ENCODE results near the gene ACCS. TPM values are rescaled to one million over a fixed set of nuclear protein-coding genes. Genes with fewer than 3 reads are reported as not detected.

The ACCS gene
- total RNA-seq, 4 donors from 2014 or later, result 7.7 to 21.7 (median 12.1) TPM

- 91 to 93% methylated on average over 10 of the region's 10 CpGs for WGBS, 2 donors
- H3K4me3 ChIP-seq (ENCODE audit: low read depth, poor library complexity, severe bottlenecking), result no peak overlapping the region
- intact Hi-C loops (cut with DNase I; ENCODE audit: low total_unique reads), result no loop called here
- DNase-seq (ENCODE audit: low spot score in 2 of 2), result no peak
- TF ChIP-seq CTCF (IDR thresholded peaks at IDR 0.05) (no peak), POLR2A (IDR thresholded peaks at IDR 0.05) (no peak)
These were observed 17.4 kb downstream of the ACCS start for GRCh38 chr11:44083433-44083832.

GRCh38 chr11:44083906-44084305 lies 17.8 kb downstream of the ACCS start:
- TF ChIP-seq CTCF (IDR thresholded peaks at IDR 0.05), result no peak
- TF ChIP-seq POLR2A (IDR thresholded peaks at IDR 0.05), result no peak
- intact Hi-C loops (cut with DNase I; ENCODE audit: low total_unique reads), result no loop called here
- H3K4me3 ChIP-seq (ENCODE audit: low read depth, poor library complexity, severe bottlenecking), result no peak overlapping the region
- WGBS, 2 donors, result 85 to 89% methylated on average over 5 of the region's 5 CpGs
- no peak for DNase-seq (ENCODE audit: low spot score in 2 of 2)

GRCh38 chr11:44085330-44085729 lies 19.3 kb downstream of the ACCS start:
- TF ChIP-seq POLR2A (IDR thresholded peaks at IDR 0.05), result no peak
- no peak for TF ChIP-seq CTCF (IDR thresholded peaks at IDR 0.05)
- 93 to 96% methylated on average over 1 of the region's 1 CpG for WGBS, 2 donors
- H3K4me3 ChIP-seq (ENCODE audit: low read depth, poor library complexity, severe bottlenecking), result no peak overlapping the region
- DNase-seq (ENCODE audit: low spot score in 2 of 2), result no peak
- intact Hi-C loops (cut with DNase I; ENCODE audit: low total_unique reads), result no loop called here

- intact Hi-C loops (cut with DNase I; ENCODE audit: low total_unique reads), result no loop called here
- H3K4me3 ChIP-seq (ENCODE audit: low read depth, poor library complexity, severe bottlenecking), result no peak overlapping the region
- no peak for DNase-seq (ENCODE audit: low spot score in 2 of 2)
- WGBS, 2 donors, result 83 to 89% methylated on average over 4 of the region's 4 CpGs
- no peak for TF ChIP-seq POLR2A (IDR thresholded peaks at IDR 0.05)
- TF ChIP-seq CTCF (IDR thresholded peaks at IDR 0.05), result no peak
These were observed 22.3 kb downstream of the ACCS start for GRCh38 chr11:44088377-44088776.

DNA sequence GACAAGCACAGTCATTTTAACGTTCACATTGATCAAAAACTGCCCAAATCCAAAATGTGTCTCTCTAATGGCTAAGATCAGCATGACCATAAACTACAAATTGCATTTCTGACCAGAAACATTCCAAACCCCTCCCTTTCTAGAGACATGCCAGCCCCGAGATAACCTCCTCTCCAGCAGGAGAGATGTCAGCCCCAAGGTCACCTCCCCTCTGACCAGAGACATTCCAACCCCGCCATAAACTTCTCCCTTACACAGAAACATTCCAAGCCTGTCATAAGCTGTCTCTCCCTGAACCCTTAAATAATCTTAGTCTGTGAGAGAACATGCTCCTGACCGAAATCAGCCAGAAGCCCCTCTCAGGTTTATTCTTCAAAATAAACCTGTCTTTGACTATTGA lies 22.8 kb downstream of the ACCS start:
- intact Hi-C loops (cut with DNase I; ENCODE audit: low total_unique reads), result no loop called here
- TF ChIP-seq CTCF (IDR thresholded peaks at IDR 0.05) (no peak), POLR2A (IDR thresholded peaks at IDR 0.05) (no peak)
- no peak for DNase-seq (ENCODE audit: low spot score in 2 of 2)
- 94% methylated on average over 4 of the region's 4 CpGs for WGBS, 2 donors
- H3K4me3 ChIP-seq (ENCODE audit: low read depth, poor library complexity, severe bottlenecking), result no peak overlapping the region

GRCh38 chr11:44090539-44090938 lies 24.5 kb downstream of the ACCS start:
- H3K4me3 ChIP-seq (ENCODE audit: low read depth, poor library complexity, severe bottlenecking), result no peak overlapping the region
- WGBS, 2 donors, result 87 to 89% methylated on average over 1 of the region's 1 CpG
- intact Hi-C loops (cut with DNase I; ENCODE audit: low total_unique reads), result loop anchor here (5.0 kb wide), 1 partner anchor 447 kb away; no protein-coding TSS in a partner anchor

More at GRCh38 chr11:44090539-44090938, 24.5 kb downstream of the ACCS start:
- DNase-seq (ENCODE audit: low spot score in 2 of 2), result no peak
- TF ChIP-seq POLR2A (IDR thresholded peaks at IDR 0.05) (no peak), CTCF (IDR thresholded peaks at IDR 0.05) (no peak)

Data from lower leg skin (tissue), 4 donors.